Measurements from ENCODE around the gene RNF224. TPM values are rescaled to one million over a fixed set of nuclear protein-coding genes. Genes with fewer than 3 reads are reported as not detected.

The RNF224 gene
- under 1 TPM in 1 of 9 donors, not detected in 8; 0.06 TPM for total RNA-seq
- polyA plus RNA-seq, result not detected
- long read RNA-seq, donor 1, result 0 reads
- long read RNA-seq, donor 2, result 0 reads
- long read RNA-seq, donor 3, result 0 reads
- long read RNA-seq, donor 4, result 0 reads
- long read RNA-seq, donor 5, result 0 reads
- long read RNA-seq, donor 6, result 0 reads
- long read RNA-seq, donor 7, result 0 reads
- long read RNA-seq, donor 8, result 0 reads
- long read RNA-seq, donor 9, result 0 reads
- long read RNA-seq, donor 10, result 0 reads

DNA sequence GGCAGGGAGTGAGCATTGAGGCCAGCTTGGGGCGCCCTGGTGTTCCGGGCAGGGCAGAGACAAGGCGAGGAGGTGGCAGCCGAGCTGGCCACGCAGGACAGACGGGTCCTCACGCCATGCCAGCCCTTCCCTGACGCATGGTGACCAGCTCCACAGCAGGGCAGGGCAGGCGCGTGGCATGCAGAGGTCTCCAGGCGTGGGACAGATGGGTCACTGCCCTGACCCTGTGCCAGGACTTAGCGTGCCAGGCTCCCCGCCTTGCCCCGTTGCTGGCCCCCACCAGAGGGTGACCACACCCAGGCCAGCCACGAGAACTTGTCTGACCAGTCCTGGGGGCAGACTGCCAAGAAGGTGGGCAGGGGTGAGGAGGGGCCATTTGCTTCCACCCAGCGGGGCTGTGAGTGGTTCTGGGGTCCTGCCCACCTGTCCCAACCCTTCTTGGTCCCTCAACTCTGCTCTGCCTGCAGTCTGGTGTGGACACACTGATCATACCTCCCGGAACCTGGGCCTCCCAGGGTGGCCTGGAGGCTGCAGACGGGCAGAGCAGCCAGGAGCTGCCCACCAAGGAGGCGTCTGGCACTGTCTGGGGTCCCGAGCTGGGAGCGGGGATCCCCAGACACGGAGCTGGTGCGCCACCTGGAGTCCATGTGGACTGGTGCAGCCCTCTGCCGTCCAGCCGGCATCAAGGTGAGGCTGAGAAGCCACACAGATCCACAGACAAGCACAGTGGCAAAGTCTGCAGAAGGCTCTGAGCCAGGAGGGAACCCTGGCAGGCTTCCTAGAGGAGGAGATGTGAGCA, at the start of gene RNF224:
RNF224 (plus strand) TSS at position 449 of the 799 bp plus-strand sequence. CDS start 834 bp downstream, outside the sequence.
- DNase-seq, result peak; percentile 75 to 89 (median 84)
- 32 to 46% (median 34%) methylated on average over 17 to 25 of the region's 25 CpGs; no CpG with 5 or more reads in 1 of the 4 donors for WGBS, 4 donors
- Histone ChIP-seq H3K9me3 (replicated peaks in 1 of 3) (no peaks in the 10 kb centered on the region), H3K4me3 (no peak within 1 kb of the TSS), H3K27ac (no peak within 1 kb of the TSS), H3K36me3 (replicated peaks in 1 of 2) (no peaks in the 10 kb centered on the region), H3K27me3 (peaks cover 36% of the 10 kb centered on the region), H3K4me1 (replicated peaks in 1 of 2) (peaks cover 8 to 16% of the 10 kb centered on the region in 2 donors)
- TF ChIP-seq POLR2A (IDR thresholded peaks at IDR 0.05), result no peak
- TF ChIP-seq, protein P1, sequence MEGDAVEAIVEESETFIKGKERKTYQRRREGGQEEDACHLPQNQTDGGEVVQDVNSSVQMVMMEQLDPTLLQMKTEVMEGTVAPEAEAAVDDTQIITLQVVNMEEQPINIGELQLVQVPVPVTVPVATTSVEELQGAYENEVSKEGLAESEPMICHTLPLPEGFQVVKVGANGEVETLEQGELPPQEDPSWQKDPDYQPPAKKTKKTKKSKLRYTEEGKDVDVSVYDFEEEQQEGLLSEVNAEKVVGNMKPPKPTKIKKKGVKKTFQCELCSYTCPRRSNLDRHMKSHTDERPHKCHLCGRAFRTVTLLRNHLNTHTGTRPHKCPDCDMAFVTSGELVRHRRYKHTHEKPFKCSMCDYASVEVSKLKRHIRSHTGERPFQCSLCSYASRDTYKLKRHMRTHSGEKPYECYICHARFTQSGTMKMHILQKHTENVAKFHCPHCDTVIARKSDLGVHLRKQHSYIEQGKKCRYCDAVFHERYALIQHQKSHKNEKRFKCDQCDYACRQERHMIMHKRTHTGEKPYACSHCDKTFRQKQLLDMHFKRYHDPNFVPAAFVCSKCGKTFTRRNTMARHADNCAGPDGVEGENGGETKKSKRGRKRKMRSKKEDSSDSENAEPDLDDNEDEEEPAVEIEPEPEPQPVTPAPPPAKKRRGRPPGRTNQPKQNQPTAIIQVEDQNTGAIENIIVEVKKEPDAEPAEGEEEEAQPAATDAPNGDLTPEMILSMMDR (IDR thresholded peaks at IDR 0.05), result peak; percentile 74 to 95 (median 90)
- intact Hi-C loops (cut with DNase I), result loop anchor here (5.0 kb wide), 1 partner anchor 110 kb away; no protein-coding TSS in a partner anchor

DNA sequence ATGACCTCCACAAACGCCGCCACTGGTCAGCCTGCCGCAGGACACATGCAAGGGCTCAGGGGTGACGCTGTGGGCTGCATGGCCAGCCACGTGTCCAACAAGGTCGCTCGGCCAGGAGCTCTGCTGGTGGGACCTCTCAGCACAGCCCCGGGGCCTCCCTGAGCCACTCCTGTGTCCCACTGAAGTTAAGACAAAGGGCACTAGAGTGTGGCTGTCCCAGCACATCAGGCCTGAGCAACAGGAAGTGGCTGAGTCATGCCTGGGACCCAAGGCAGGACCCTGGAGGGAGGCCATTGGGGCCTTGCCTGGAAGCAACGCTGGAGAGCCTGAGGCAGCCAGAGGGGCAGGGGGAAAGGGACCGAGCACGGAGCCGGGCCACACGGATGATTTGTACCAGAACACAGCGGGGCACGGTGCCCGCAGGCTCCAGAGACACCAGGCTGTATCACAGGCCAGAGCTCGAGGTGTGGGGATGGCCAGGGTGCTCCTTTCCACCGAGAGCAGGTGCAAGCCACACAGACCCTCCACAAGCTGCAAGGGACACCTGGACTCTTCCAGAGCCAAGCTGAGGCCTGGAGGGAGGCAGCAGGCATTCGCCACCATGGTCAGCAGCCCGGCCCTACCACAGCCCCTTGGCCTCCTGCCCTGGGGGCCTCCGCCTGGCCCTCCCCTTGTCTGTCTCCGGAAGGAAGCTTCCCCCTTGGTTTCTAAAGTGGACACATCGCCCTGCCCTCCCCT, 48.9 kb upstream of the RNF224 start:
- Histone ChIP-seq H3K4me1 (replicated peaks in 1 of 2) (peaks cover 8 to 10% of the 10 kb centered on the region in 2 donors), H3K9me3 (replicated peaks in 1 of 3) (no peaks in the 10 kb centered on the region), H3K4me3 (no peak overlapping the region), H3K27ac (peak overlapping the region in 4 of 5 donors; percentile 5 to 81 (median 42)), H3K36me3 (replicated peaks in 1 of 2) (peaks cover 0 to 41% of the 10 kb centered on the region in 2 donors), H3K27me3 (no peaks in the 10 kb centered on the region)
- TF ChIP-seq, protein P1 (IDR thresholded peaks at IDR 0.05), result no peak
- no peak for TF ChIP-seq POLR2A (IDR thresholded peaks at IDR 0.05)
- intact Hi-C loops (cut with DNase I), result no loop called here
- peak in 6 of 7 donors; percentile 64 to 78 (median 69) for DNase-seq
- 69 to 85% (median 73%) methylated on average over 9 to 23 of the region's 23 CpGs for WGBS, 4 donors

DNA sequence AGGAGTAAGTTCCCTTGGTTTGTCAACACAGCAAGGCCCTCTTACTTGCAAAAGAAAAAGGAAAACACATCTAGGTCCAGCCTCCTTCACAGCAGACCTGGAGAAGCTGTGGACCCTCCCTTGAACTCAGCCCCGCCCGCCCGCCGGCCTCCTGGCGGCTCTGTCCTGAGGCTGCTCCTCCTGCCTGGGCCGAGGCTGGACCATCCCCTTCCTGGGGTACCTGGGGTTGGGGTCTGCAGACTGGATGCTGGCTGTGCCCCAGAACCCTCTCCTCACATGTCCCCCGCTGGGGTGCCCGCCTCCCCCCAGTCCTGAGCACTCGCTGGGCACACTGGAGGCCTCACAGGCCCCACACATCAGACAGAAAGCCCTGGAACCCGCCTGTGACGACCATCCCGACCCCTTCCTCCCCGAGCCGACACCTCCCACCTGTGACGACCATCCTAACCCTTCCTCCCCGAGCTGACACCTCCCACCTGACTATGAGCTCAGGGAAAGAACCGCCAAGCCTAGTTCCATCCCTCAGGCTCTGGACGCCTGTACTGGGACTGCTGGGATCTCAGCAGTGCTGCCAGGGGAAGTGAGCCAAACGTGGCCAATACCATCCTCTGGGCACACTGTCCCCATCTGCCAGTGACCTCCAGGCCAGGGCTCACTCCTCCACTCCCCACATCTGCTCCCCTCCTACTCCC, 48.2 kb upstream of the RNF224 start:
- Histone ChIP-seq H3K27ac (peak overlapping the region in 2 of 5 donors; percentile 70 to 81), H3K36me3 (replicated peaks in 1 of 2) (peaks cover 0 to 48% of the 10 kb centered on the region in 2 donors), H3K27me3 (no peaks in the 10 kb centered on the region), H3K4me3 (no peak overlapping the region), H3K4me1 (replicated peaks in 1 of 2) (peaks cover 8 to 10% of the 10 kb centered on the region in 2 donors), H3K9me3 (replicated peaks in 1 of 3) (no peaks in the 10 kb centered on the region)
- intact Hi-C loops (cut with DNase I), result no loop called here
- DNase-seq, result no peak
- no peak for TF ChIP-seq POLR2A (IDR thresholded peaks at IDR 0.05)
- TF ChIP-seq, protein P1 (IDR thresholded peaks at IDR 0.05), result no peak
- WGBS, 4 donors, result 89 to 93% (median 91%) methylated on average over 8 to 19 of the region's 19 CpGs

Data from adrenal gland (tissue), 19 donors.